K562 (cell line): ENCODE measurements around the gene POR. TPM values are rescaled to one million over a fixed set of nuclear protein-coding genes. Genes with fewer than 3 reads are reported as not detected.
A peak's percentile ranks its signal among the peaks of the same experiment; 100 is the strongest.

Source experiments
- ATAC-seq: fragments of 200-7000 bp; cut with Tn5 transposase; 3 replicates; pipeline ENCODE4 v1.9.1; 2020; ENCODE audit warnings: moderate library complexity
- BruUV-seq: library from RNA; stranded (reverse); fragments of 400-500 nt; replicated peaks from 2 replicates; lab custom pipeline; 2021; lab: Mats Ljungman, UMichigan
- CTCF ChIA-PET: fragments of 300-600 bp; formaldehyde crosslinking; extraction: SDS; loops from one replicate; lab custom pipeline; 2021; ENCODE audit warnings: low intra/inter-chr PET ratio; lab: Yijun Ruan, JAX
- POLR2A ChIA-PET: fragments of 300-600, 350-650 bp; sonication (Branson Sonifier 250); formaldehyde crosslinking; extraction: SDS; loops from one replicate; lab custom pipeline; 2021; ENCODE audit warnings: antibody characterized with exemption, inconsistent platforms; lab: Yijun Ruan, JAX
- DNase-seq, 4 experiments: peaks; one replicate each; pipeline versions ENCODE4 v3.0.0 to v3.0.0-alpha.2; 2011 to 2018; ENCODE audit warnings: low spot score in 3 of 4, mixed read lengths in 3 of 4; ENCODE audit errors: extremely low read depth in 1 of 4
- FAIRE-seq: peaks from 2 replicates; lab custom pipeline; 2011; peaks lifted over from hg19 to GRCh38; lab: Jason Lieb, UNC
- H2AFZ ChIP-seq: 2 replicates; pipeline ENCODE4 v1.6.0; 2011; ENCODE audit warnings: low read depth, low read length, control low read depth, inconsistent platforms
- H3K27ac ChIP-seq: fragments of 200-600 bp; 3 replicates; pipeline ENCODE4 v1.8.0; 2011; ENCODE audit warnings: low read depth, mild to moderate bottlenecking, control low read depth, inconsistent platforms, low read length, moderate library complexity, mixed read lengths; ENCODE audit errors: extremely low read depth
- H3K27me3 ChIP-seq, 2 experiments: fragments of 300-600 bp in 1 of 2; 2 replicates in 1 of 2; 3 replicates in 1 of 2; pipeline versions ENCODE4 v1.6.0 to v1.8.0; 2011; ENCODE audit warnings: inconsistent platforms in 2 of 2, low read length in 2 of 2, mild to moderate bottlenecking in 1 of 2, mixed read lengths in 1 of 2, moderate library complexity in 1 of 2; ENCODE audit not compliant: control insufficient read depth in 2 of 2, insufficient read depth in 2 of 2
- H3K36me3 ChIP-seq: fragments of 300-600 bp; 3 replicates; pipeline ENCODE4 v1.8.0; 2011; ENCODE audit warnings: mild to moderate bottlenecking, low read length, inconsistent platforms; ENCODE audit not compliant: control insufficient read depth, insufficient read depth
- H3K4me1 ChIP-seq, 2 experiments: fragments of 200-600 bp in 1 of 2; replicated peaks in 1 of 2; 2 replicates in 1 of 2; 3 replicates in 1 of 2; pipeline versions ENCODE4 v1.5.1 to v1.8.0; 2011; ENCODE audit warnings: inconsistent platforms in 2 of 2, low read length in 2 of 2, mild to moderate bottlenecking in 1 of 2, mixed read lengths in 1 of 2, moderate library complexity in 1 of 2; ENCODE audit not compliant: control insufficient read depth in 2 of 2, insufficient read depth in 2 of 2
- H3K4me2 ChIP-seq: 2 replicates; pipeline ENCODE4 v1.6.1; 2011; ENCODE audit warnings: low read length, control low read depth, inconsistent platforms, mixed read lengths; ENCODE audit not compliant: insufficient read depth
- H3K4me3 ChIP-seq: fragments of 200-600 bp; sonication (generic), shearing (Covaris generic); 2 replicates; pipeline ENCODE4 v1.5.1; 2016; ENCODE audit warnings: control low read depth, inconsistent platforms
- H3K79me2 ChIP-seq: fragments of 200-600 bp; 3 replicates; pipeline ENCODE4 v1.8.0; 2011; ENCODE audit warnings: low read length, inconsistent platforms; ENCODE audit not compliant: control insufficient read depth, insufficient read depth
- H3K9ac ChIP-seq, 2 experiments: 2 replicates each; pipeline versions ENCODE4 v1.6.0 to v1.6.1; 2011; ENCODE audit warnings: low read depth in 2 of 2, low read length in 2 of 2, control low read depth in 1 of 2, inconsistent platforms in 1 of 2, mild to moderate bottlenecking in 1 of 2, mixed read lengths in 1 of 2; ENCODE audit not compliant: insufficient read depth in 1 of 2
- H3K9me1 ChIP-seq: one replicate; pipeline ENCODE4 v1.6.0; 2011; ENCODE audit warnings: inconsistent platforms, mild to moderate bottlenecking, low read length, moderate library complexity; ENCODE audit not compliant: control insufficient read depth, insufficient read depth
- H3K9me3 ChIP-seq: replicated peaks from 2 replicates; pipeline ENCODE4 v1.5.1; 2011; ENCODE audit warnings: low read depth, low read length, inconsistent platforms; ENCODE audit not compliant: control insufficient read depth, insufficient read depth
- H4K20me1 ChIP-seq: replicated peaks from 2 replicates; pipeline ENCODE4 v1.6.1; 2011; ENCODE audit warnings: low read length, inconsistent platforms, mixed read lengths; ENCODE audit not compliant: control insufficient read depth, insufficient read depth
- EWSR1 ChIP-seq: fragments of 450-650 bp; IDR thresholded peaks from 2 replicates; pipeline ENCODE4 v1.6.1; 2018; ENCODE audit warnings: borderline replicate concordance, mild to moderate bottlenecking, low read depth, moderate library complexity; ENCODE audit not compliant: partially characterized antibody
- HMGN3 ChIP-seq: IDR thresholded peaks from 2 replicates; pipeline ENCODE4 v1.6.1; 2011; ENCODE audit warnings: borderline replicate concordance, low read depth, mild to moderate bottlenecking, mixed read lengths, low read length; ENCODE audit not compliant: insufficient read length; ENCODE audit errors: extremely low read depth
- MCM7 ChIP-seq, 2 experiments: fragments of 450-650 bp; IDR thresholded peaks; 2 replicates each; pipeline ENCODE4 v1.6.1; 2016 to 2018
- NELFE ChIP-seq: IDR thresholded peaks from 2 replicates; pipeline ENCODE4 v1.6.1; 2011; ENCODE audit warnings: mild to moderate bottlenecking; ENCODE audit not compliant: insufficient read depth, insufficient read length
- NR2C1 ChIP-seq, 2 experiments: fragments of 450-650 bp; IDR thresholded peaks; 2 replicates each; pipeline ENCODE4 v1.6.1; 2017; ENCODE audit warnings: mild to moderate bottlenecking in 2 of 2, antibody characterized with exemption in 1 of 2, inconsistent platforms in 1 of 2, missing compliant biosample characterization in 1 of 2, missing genetic modification characterization in 1 of 2
- NR2C2 ChIP-seq, 2 experiments: fragments of 200-800 bp in 1 of 2; sonication (Bioruptor generic) in 1 of 2; sonication (generic) in 1 of 2; formaldehyde crosslinking in 1 of 2; IDR thresholded peaks; 2 replicates each; pipeline versions ENCODE4 v1.6.1 to v1.8.0; 2016 to 2022; ENCODE audit warnings: mild to moderate bottlenecking in 1 of 2, missing compliant biosample characterization in 1 of 2, missing genetic modification characterization in 1 of 2, missing genetic modification reagents in 1 of 2
- ZNF146 ChIP-seq: IDR thresholded peaks from one replicate; pipeline ENCODE4 v1.6.1; 2018; ENCODE audit warnings: missing compliant biosample characterization; ENCODE audit not compliant: unreplicated experiment
- ZNF79 ChIP-seq: fragments of 250-450 bp; sonication (Bioruptor Pico); IDR thresholded peaks from 2 replicates; pipeline ENCODE4 v1.4.0; 2020; ENCODE audit warnings: low read depth, mild to moderate bottlenecking, moderate library complexity
- WGBS: fragments of 100-300 bp; shearing (Covaris generic); methylation state at CpG from one replicate; pipeline ENCODE4 v1.1.6; 2016; ENCODE audit warnings: low coverage, mixed read lengths; ENCODE audit not compliant: insufficient coverage; ENCODE audit errors: missing lambda C conversion rate; 5-methylcytosine and 5-hydroxymethylcytosine counted together
- in situ Hi-C: fragments of 300-500 bp; cut with MboI; formaldehyde crosslinking; loops from 4 replicates; pipeline ENCODE4 v1.15.0; 2018; ENCODE audit warnings: inconsistent platforms, mixed read lengths
- intact Hi-C: fragments of 100-400 bp; cut with micrococcal nuclease; formaldehyde crosslinking; loops from 2 replicates; pipeline ENCODE4 v1.14.2; 2022
- polyA plus RNA-seq, 8 experiments: library from polyadenylated mRNA; depleted of rRNA in 4 of 8; stranded (reverse) in 5 of 8; unstranded in 3 of 8; fragments of >200 nt; fragmentation: Nextera tagmentation in 2 of 8; fragmentation: Illumina TruSeq in 1 of 8; extraction: Ambion mirVana in 2 of 8; extraction: Trizol in 1 of 8; gene quantifications; 2 replicates each; pipeline versions ENCODE4 v1.2.1 to v1.2.3, GENCODE V29; 2011 to 2014; ENCODE audit warnings: inconsistent platforms in 1 of 8, missing spikeins in 1 of 8
- total RNA-seq, 7 experiments: library from RNA; depleted of rRNA in 6 of 7; stranded (reverse); fragments of >200 nt in 6 of 7; fragmentation: Illumina TruSeq in 2 of 7; extraction: Trizol in 2 of 7; gene quantifications; 2 replicates each; pipeline versions ENCODE4 v1.2.1 to v1.2.3, GENCODE V29; 2011 to 2021; ENCODE audit warnings: low replicate concordance in 1 of 7

POR gene
- total and polyA plus RNA-seq, 9 of the 15 experiments (the other 6 are each of a cell fraction or from before 2014, with no cell fraction given) = 4.7 to 142 (median 40.8) TPM

DNA sequence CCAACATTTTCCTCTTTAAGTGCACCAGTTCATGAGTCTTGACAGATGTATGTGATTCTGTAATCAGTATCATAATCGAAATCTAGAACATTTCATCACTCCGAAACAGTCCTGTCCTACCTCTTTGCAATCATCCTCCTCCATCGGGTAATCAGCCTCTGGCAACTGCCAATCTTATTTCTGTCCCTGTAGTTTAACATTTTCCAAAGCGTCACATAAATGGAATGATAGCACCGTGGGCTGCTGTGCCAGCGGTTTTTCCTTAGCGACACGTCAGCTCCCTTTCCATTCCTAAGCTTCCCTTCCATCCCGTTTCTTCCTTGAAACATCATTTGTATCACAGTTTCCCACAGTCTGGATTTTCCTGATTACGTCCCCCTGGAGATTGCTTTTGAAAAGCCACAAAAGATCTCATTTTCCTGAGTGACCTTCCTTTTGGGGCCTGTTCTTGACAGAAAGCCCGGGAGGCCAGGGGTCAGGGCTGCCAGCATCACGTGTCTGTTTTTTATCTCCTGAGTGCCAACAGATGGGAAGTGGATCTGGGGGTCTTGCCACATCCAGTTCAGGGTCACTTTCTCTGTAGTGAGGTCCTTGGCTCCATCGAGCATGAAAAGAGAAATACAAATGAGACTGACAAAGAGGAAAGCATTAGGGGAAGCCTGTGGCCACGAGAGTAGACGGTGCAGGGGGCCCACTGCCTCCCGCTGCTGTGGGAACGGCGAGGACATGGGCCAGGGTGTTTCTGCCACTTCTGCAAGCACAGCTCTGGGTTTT, 47.8 kb downstream of the POR start:
- FAIRE-seq = no peak

DNA sequence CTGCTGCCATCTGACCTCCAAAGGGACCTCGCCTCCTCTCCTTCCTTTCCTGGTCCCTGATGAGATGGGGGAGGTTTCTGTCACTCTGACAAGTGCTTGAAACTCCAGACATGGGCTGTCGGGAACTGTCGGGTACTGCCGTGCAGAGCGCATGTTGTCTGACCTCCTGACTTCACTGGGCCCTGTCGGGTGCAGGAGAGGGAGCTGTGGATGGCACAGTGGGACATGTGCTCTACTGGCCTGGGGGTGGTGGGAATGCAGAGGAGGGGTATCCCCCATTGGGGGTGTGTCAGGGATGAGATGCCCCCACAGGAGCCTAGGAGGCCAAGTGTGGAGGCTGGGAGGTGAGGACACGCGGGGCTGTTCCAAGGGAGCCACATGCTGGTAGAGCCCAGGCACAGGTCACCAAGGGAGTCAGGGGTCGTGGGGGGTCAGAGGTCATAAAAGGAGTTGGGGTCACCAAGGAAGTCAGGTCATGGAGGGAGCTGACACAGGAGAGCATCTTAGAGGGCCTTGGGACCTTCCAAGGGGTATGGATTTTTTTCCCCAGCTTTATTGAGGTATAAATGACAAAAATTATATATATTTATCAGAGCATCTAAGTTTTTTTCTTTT, 48.5 kb downstream of the POR start:
- no peaks in the 10 kb centered on the region for H3K79me2 ChIP-seq

More for the DNA sequence above, 47.8 kb downstream of the POR start:
- POLR2A ChIA-PET = no interaction called here
- in situ Hi-C loops = no loop called here
- H3K27me3 ChIP-seq = no peaks in the 10 kb centered on the region
- no peak overlapping the region for H3K27ac ChIP-seq
- H3K9me3 ChIP-seq = no peaks in the 10 kb centered on the region
- H3K4me2 ChIP-seq = no peak overlapping the region
- intact Hi-C loops = no loop called here
- H2AFZ ChIP-seq = no peak overlapping the region
- TF ChIP-seq ZNF79 = no peak
- no peak for TF ChIP-seq NELFE
- TF ChIP-seq ZNF146 = no peak
- no peak for TF ChIP-seq EWSR1
- TF ChIP-seq MCM7 (IDR thresholded peaks at IDR 0.05) = no peak
- ATAC-seq (no peak), DNase-seq (no peak)
- peaks cover 0 to 16% of the 10 kb centered on the region in 2 experiments; a peak in 1 of 5 replicates for H3K4me1 ChIP-seq
- BruUV-seq = no TSS peak
- H3K9ac ChIP-seq = peak overlapping the region in 1 of 2 experiments; percentile 69; a peak in 2 of 4 replicates
- H3K79me2 ChIP-seq = no peaks in the 10 kb centered on the region
- H4K20me1 ChIP-seq = no peaks in the 10 kb centered on the region
- H3K36me3 ChIP-seq = peaks cover 51% of the 10 kb centered on the region; the same call in 2 of the 3 replicates
- CTCF ChIA-PET = no interaction called here
- peaks cover 2% of the 10 kb centered on the region for H3K9me1 ChIP-seq
- no peak overlapping the region for H3K4me3 ChIP-seq
- WGBS = 78% methylated on average over 18 of the region's 18 CpGs

More for the DNA sequence above, 48.5 kb downstream of the POR start:
- H3K4me1 ChIP-seq = peaks cover 0 to 19% of the 10 kb centered on the region in 2 experiments; a peak in 1 of 5 replicates
- ChIA-PET POLR2A (no interaction called here), CTCF (no interaction called here)
- no peak overlapping the region for H2AFZ ChIP-seq
- H3K27me3 ChIP-seq = no peaks in the 10 kb centered on the region
- no peaks in the 10 kb centered on the region for H3K9me3 ChIP-seq
- ATAC-seq (no peak), FAIRE-seq (no peak), DNase-seq (no peak)
- no peak overlapping the region for H3K4me2 ChIP-seq
- no peaks in the 10 kb centered on the region for H4K20me1 ChIP-seq
- H3K27ac ChIP-seq = no peak overlapping the region
- H3K9me1 ChIP-seq = peaks cover 2% of the 10 kb centered on the region
- WGBS = 74% methylated on average over 9 of the region's 9 CpGs
- peak overlapping the region in 1 of 2 experiments; percentile 69; a peak in 2 of 4 replicates for H3K9ac ChIP-seq
- H3K4me3 ChIP-seq = no peak overlapping the region
- peaks cover 51% of the 10 kb centered on the region; the same call in 2 of the 3 replicates for H3K36me3 ChIP-seq
- peak; percentile 56; the same call in 1 of the 2 replicates for TF ChIP-seq NR2C1 (IDR thresholded peaks at IDR 0.05)
- TF ChIP-seq NR2C1 (tag; IDR thresholded peaks at IDR 0.05) = peak; percentile 66; the same call in 1 of the 2 replicates
- no peak for TF ChIP-seq HMGN3
- TF ChIP-seq NR2C2 (CRISPR knock-in tag; IDR thresholded peaks at IDR 0.05) = no peak
- peak; percentile 32; the same call in 1 of the 2 replicates for TF ChIP-seq NR2C2 (tag; IDR thresholded peaks at IDR 0.05)
- intact Hi-C loops (no loop called here), in situ Hi-C loops (no loop called here)
- no TSS peak for BruUV-seq
